HepG2 (cell line): ENCODE measurements around the gene ATP11B. TPM values are rescaled to one million over a fixed set of nuclear protein-coding genes. Genes with fewer than 3 reads are reported as not detected.

Experiments
- ATAC-seq: fragments of 200-7000 bp; cut with Tn5 transposase; 3 replicates; pipeline ENCODE4 v1.9.1; 2020; ENCODE audit warnings: mild to moderate bottlenecking, moderate library complexity
- BruUV-seq: library from RNA; stranded (reverse); fragments of 400-500 nt; replicated peaks from 2 replicates; lab custom pipeline; 2021; lab: Mats Ljungman, UMichigan
- CTCF ChIA-PET: fragments of 300-600 bp; formaldehyde crosslinking; extraction: SDS; loops from one replicate; lab custom pipeline; 2021; ENCODE audit warnings: low total read pairs, inconsistent platforms, low intra/inter-chr PET ratio; lab: Yijun Ruan, JAX
- POLR2A ChIA-PET: fragments of 350-600 bp; sonication (Branson Sonifier 250); formaldehyde crosslinking; loops from one replicate; lab custom pipeline; 2020; ENCODE audit warnings: antibody characterized with exemption, inconsistent platforms; lab: Yijun Ruan, JAX
- DNase-seq: peaks from one replicate; pipeline ENCODE4 v3.0.0-alpha.2; 2015; ENCODE audit warnings: low spot score
- FAIRE-seq: peaks from 3 replicates; lab custom pipeline; 2011; peaks lifted over from hg19 to GRCh38; lab: Jason Lieb, UNC
- H2AFZ ChIP-seq: one replicate; pipeline ENCODE4 v1.6.1; 2011; ENCODE audit warnings: low read length, inconsistent platforms
- H3K27ac ChIP-seq: fragments of 300-600 bp; 3 replicates; pipeline ENCODE4 v1.8.0; 2011; ENCODE audit warnings: mixed run types, mild to moderate bottlenecking, mixed read lengths, low read length, inconsistent platforms; ENCODE audit not compliant: insufficient read depth; ENCODE audit errors: extremely low read length
- H3K27me3 ChIP-seq, 2 experiments: fragments of 200-600 bp in 1 of 2; 2 replicates in 1 of 2; 3 replicates in 1 of 2; pipeline versions ENCODE4 v1.6.0 to v1.8.0; 2011; ENCODE audit warnings: low read length in 2 of 2, mild to moderate bottlenecking in 2 of 2, moderate library complexity in 2 of 2, inconsistent platforms in 1 of 2; ENCODE audit not compliant: insufficient read depth in 2 of 2, control insufficient read depth in 1 of 2
- H3K36me3 ChIP-seq, 2 experiments: fragments of 200-600 bp in 1 of 2; replicated peaks in 1 of 2; 2 replicates in 1 of 2; 3 replicates in 1 of 2; pipeline versions ENCODE4 v1.5.1 to v1.8.0; 2011; ENCODE audit warnings: low read length in 2 of 2, inconsistent platforms in 1 of 2; ENCODE audit not compliant: insufficient read depth in 2 of 2, control insufficient read depth in 1 of 2
- H3K4me1 ChIP-seq: 2 replicates; pipeline ENCODE4 v1.5.1; 2012; ENCODE audit warnings: low read length, inconsistent platforms; ENCODE audit not compliant: insufficient read depth
- H3K4me2 ChIP-seq: 2 replicates; pipeline ENCODE4 v1.6.0; 2011; ENCODE audit warnings: low read depth, low read length, inconsistent platforms
- H3K4me3 ChIP-seq, 3 experiments: fragments of 200-600 bp in 1 of 3; sonication (generic), shearing (Covaris generic) in 1 of 3; replicated peaks in 1 of 3; 2 replicates each; pipeline ENCODE4 v1.5.1; 2011 to 2016; ENCODE audit warnings: low read length in 3 of 3, inconsistent platforms in 2 of 3, low read depth in 2 of 3, mild to moderate bottlenecking in 2 of 3, control low read depth in 1 of 3, mixed read lengths in 1 of 3; ENCODE audit not compliant: insufficient read depth in 1 of 3
- H3K79me2 ChIP-seq: one replicate; pipeline ENCODE4 v1.6.1; 2011; ENCODE audit warnings: low read length, inconsistent platforms; ENCODE audit not compliant: insufficient read depth
- H3K9ac ChIP-seq: 2 replicates; pipeline ENCODE4 v1.6.0; 2011; ENCODE audit warnings: mild to moderate bottlenecking, low read depth, low read length, inconsistent platforms; ENCODE audit not compliant: insufficient read depth
- H3K9me3 ChIP-seq: 2 replicates; pipeline ENCODE4 v1.5.1; 2012; ENCODE audit warnings: mild to moderate bottlenecking, low read length
- H4K20me1 ChIP-seq: 2 replicates; pipeline ENCODE4 v1.6.0; 2011; ENCODE audit warnings: inconsistent platforms, mild to moderate bottlenecking, low read length, moderate library complexity; ENCODE audit not compliant: insufficient read depth
- AGO1 ChIP-seq: fragments of 200-400 bp; formaldehyde crosslinking; IDR thresholded peaks from 2 replicates; pipeline ENCODE4 v1.6.1; 2017; ENCODE audit warnings: mild to moderate bottlenecking, low read depth, low read length, moderate library complexity; ENCODE audit not compliant: poor library complexity, severe bottlenecking
- AKNA ChIP-seq: sonication (generic); formaldehyde crosslinking; IDR thresholded peaks from 2 replicates; pipeline ENCODE4 v1.4.0; 2020; ENCODE audit warnings: missing genetic modification reagents, borderline replicate concordance
- BRCA1 ChIP-seq: sonication (generic); formaldehyde crosslinking; IDR thresholded peaks from 2 replicates; pipeline ENCODE4 v1.4.0; 2020; ENCODE audit warnings: missing genetic modification reagents
- FOXM1 ChIP-seq: sonication (generic); formaldehyde crosslinking; IDR thresholded peaks from 2 replicates; pipeline ENCODE4 v1.5.0; 2020; ENCODE audit warnings: missing genetic modification reagents
- GABPA ChIP-seq, 2 experiments: IDR thresholded peaks; 2 replicates each; pipeline ENCODE4 v1.6.1; 2011 to 2016; ENCODE audit warnings: low read depth in 2 of 2, low read length in 1 of 2, missing biosample characterization in 1 of 2, missing genetic modification characterization in 1 of 2
- MTA3 ChIP-seq: sonication (generic); formaldehyde crosslinking; IDR thresholded peaks from 2 replicates; pipeline ENCODE4 v1.4.0; 2020; ENCODE audit warnings: missing genetic modification reagents
- SKIL ChIP-seq: sonication (generic); formaldehyde crosslinking; IDR thresholded peaks from 2 replicates; pipeline ENCODE4 v1.8.0; 2022; ENCODE audit warnings: missing genetic modification reagents, mild to moderate bottlenecking, moderate library complexity, borderline replicate concordance
- SMC3 ChIP-seq: IDR thresholded peaks from 2 replicates; pipeline ENCODE4 v1.6.1; 2011; ENCODE audit warnings: low read length, improper control_type of control experiment
- SP5 ChIP-seq: IDR thresholded peaks from 2 replicates; pipeline ENCODE4 v1.6.1; 2016; ENCODE audit warnings: low read depth, borderline replicate concordance
- YEATS4 ChIP-seq: sonication (generic); formaldehyde crosslinking; IDR thresholded peaks from 2 replicates; pipeline ENCODE4 v1.4.0; 2020; ENCODE audit warnings: missing genetic modification reagents, borderline replicate concordance
- ZBTB7A ChIP-seq: sonication (generic); formaldehyde crosslinking; IDR thresholded peaks from 2 replicates; pipeline ENCODE4 v1.8.0; 2022; ENCODE audit warnings: mild to moderate bottlenecking, missing genetic modification reagents
- ZNF629 ChIP-seq: sonication (generic); formaldehyde crosslinking; conservative IDR thresholded peaks from 2 replicates; pipeline ENCODE4 v1.5.0; 2020; ENCODE audit warnings: missing genetic modification reagents
- ZNF670 ChIP-seq: sonication (generic); formaldehyde crosslinking; IDR thresholded peaks from 2 replicates; pipeline ENCODE4 v1.8.0; 2022; ENCODE audit warnings: mild to moderate bottlenecking, missing genetic modification reagents, borderline replicate concordance
- WGBS: methylation state at CpG from one replicate; pipeline ENCODE4 v1.1.6; 2017; ENCODE audit warnings: low lambda C conversion rate; 5-methylcytosine and 5-hydroxymethylcytosine counted together
- in situ Hi-C: cut with HindIII; loops from 2 replicates; pipeline ENCODE4 v1.10.0; 2017; ENCODE audit warnings: low pct_unique_long_range_greater_than_20kb; ENCODE audit not compliant: extremely low pct_ligation_motif_present
- intact Hi-C: fragments of 100-400 bp; cut with micrococcal nuclease; formaldehyde crosslinking; loops from one replicate; pipeline ENCODE4 v1.10.0; 2022; ENCODE audit not compliant: unreplicated experiment
- polyA plus RNA-seq, 8 experiments: library from polyadenylated mRNA; depleted of rRNA in 3 of 8; stranded (reverse) in 7 of 8; unstranded in 1 of 8; fragments of >200 nt; fragmentation: Illumina TruSeq in 4 of 8; extraction: Trizol in 4 of 8; gene quantifications; 2 replicates each; pipeline versions ENCODE4 v1.2.1 to v1.2.3, GENCODE V29; 2011 to 2016; ENCODE audit warnings: low read depth in 4 of 8, missing spikeins in 1 of 8, mixed read lengths in 1 of 8; ENCODE audit not compliant: insufficient read depth in 1 of 8
- total RNA-seq, 5 experiments: library from RNA; depleted of rRNA; stranded (reverse); fragments of >200 nt; fragmentation: Illumina TruSeq; extraction: Trizol; gene quantifications; 2 replicates each; pipeline ENCODE4 v1.2.3, GENCODE V29; 2016; ENCODE audit warnings: low read depth in 1 of 5

Gene ATP11B
- total and polyA plus RNA-seq, 2 of the 13 experiments (the other 11 are each of a cell fraction or from before 2014, with no cell fraction given) = 10.1 to 22.9 TPM

- Histone ChIP-seq H3K27ac (no peak overlapping the region), H3K4me3 (no peak overlapping the region), H3K9ac (no peak overlapping the region), H3K4me1 (no peaks in the 10 kb centered on the region), H3K27me3 (no peaks in the 10 kb centered on the region), H3K79me2 (no peaks in the 10 kb centered on the region), H3K4me2 (no peak overlapping the region), H2AFZ (no peak overlapping the region), H3K36me3 (0 out of 5 replicates have a peak, but pooled peaks cover 1 to 5% of the 10 kb centered on the region in 2 experiments), H4K20me1 (no peaks in the 10 kb centered on the region), H3K9me3 (no peaks in the 10 kb centered on the region)
- TF ChIP-seq FOXM1 (CRISPR knock-in tag) = no peak
- TF ChIP-seq SP5 = no peak
- TF ChIP-seq ZBTB7A (CRISPR knock-in tag) = no peak
- TF ChIP-seq ZNF629 (CRISPR knock-in tag) = no peak
- no peak for TF ChIP-seq SKIL
- no peak for TF ChIP-seq ZNF670
- intact Hi-C loops = no loop called here
- in situ Hi-C loops = no loop called here
- no TSS peak for BruUV-seq
- ChIA-PET POLR2A (no interaction called here), CTCF (no interaction called here)
- WGBS = 70% methylated on average over 5 of the region's 5 CpGs
- ATAC-seq = no peak
- no peak for DNase-seq
- no peak for FAIRE-seq
Measured at GRCh38 chr3:182912474-182912873, 119.2 kb downstream of the ATP11B start.

GRCh38 chr3:182913889-182914288 lies 120.6 kb downstream of the ATP11B start:
- Histone ChIP-seq H3K9me3 (no peaks in the 10 kb centered on the region), H4K20me1 (no peaks in the 10 kb centered on the region), H3K4me2 (no peak overlapping the region), H3K27me3 (no peaks in the 10 kb centered on the region), H3K27ac (no peak overlapping the region), H3K9ac (no peak overlapping the region), H2AFZ (no peak overlapping the region), H3K4me3 (no peak overlapping the region), H3K79me2 (no peaks in the 10 kb centered on the region), H3K4me1 (no peaks in the 10 kb centered on the region), H3K36me3 (peaks cover 2 to 5% of the 10 kb centered on the region in 2 experiments; a peak in 1 of 5 replicates)
- POLR2A ChIA-PET = no interaction called here
- DNase-seq (no peak), FAIRE-seq (no peak), ATAC-seq (no peak)
- CTCF ChIA-PET = no interaction called here
- no TSS peak for BruUV-seq
- WGBS = 96% methylated on average over 4 of the region's 4 CpGs
- intact Hi-C loops = no loop called here
- in situ Hi-C loops = no loop called here
- TF ChIP-seq GABPA (IDR thresholded peaks at IDR 0.05; ENCODE audit: low read depth, low read length) (no peak), GABPA (CRISPR knock-in tag; IDR thresholded peaks at IDR 0.05; ENCODE audit: low read depth) (no peak), YEATS4 (CRISPR knock-in tag) (no peak), BRCA1 (CRISPR knock-in tag) (no peak), SMC3 (no peak), AGO1 (no peak), MTA3 (CRISPR knock-in tag) (no peak), AKNA (CRISPR knock-in tag) (no peak), ZNF670 (no peak)
